Measurements from ENCODE around the gene VGLL4. TPM values are rescaled to one million over a fixed set of nuclear protein-coding genes. Genes with fewer than 3 reads are reported as not detected.

The VGLL4 gene
- total RNA-seq, 1 donor from 2014 or later: 99.4 TPM

- intact Hi-C loops (cut with DNase I): no loop called here
- TF ChIP-seq POLR2A (IDR thresholded peaks at IDR 0.05) (no peak), CTCF (IDR thresholded peaks at IDR 0.05) (no peak), POLR2AphosphoS5 (IDR thresholded peaks at IDR 0.05; ENCODE audit: insufficient read depth in 1 of 2, low read depth in 1 of 2) (no peak)
- no peaks in the 10 kb centered on the region for H3K9me3 ChIP-seq
Observed at GRCh38 chr3:11547498-11547897, 96.2 kb downstream of the VGLL4 start.

GRCh38 chr3:11546657-11547302, 96.9 kb downstream of the VGLL4 start:
- no peak overlapping the region for H3K4me3 ChIP-seq
- H3K4me1 ChIP-seq: peaks cover 44% of the 10 kb centered on the region
- H3K27me3 ChIP-seq: no peaks in the 10 kb centered on the region
- TF ChIP-seq POLR2AphosphoS5 (IDR thresholded peaks at IDR 0.05; ENCODE audit: insufficient read depth in 1 of 2, low read depth in 1 of 2): no peak
- no peak for DNase-seq (ENCODE audit: extremely low spot score in 2 of 2)
- intact Hi-C loops (cut with DNase I): no loop called here
- no peak overlapping the region for H3K27ac ChIP-seq
- H3K36me3 ChIP-seq: no peaks in the 10 kb centered on the region
- no peaks in the 10 kb centered on the region for H3K9me3 ChIP-seq

More at GRCh38 chr3:11547498-11547897, 96.2 kb downstream of the VGLL4 start:
- no peaks in the 10 kb centered on the region for H3K27me3 ChIP-seq
- H3K4me1 ChIP-seq: peaks cover 38% of the 10 kb centered on the region
- H3K4me3 ChIP-seq: no peak overlapping the region
- H3K27ac ChIP-seq: no peak overlapping the region
- DNase-seq (ENCODE audit: extremely low spot score in 2 of 2): no peak
- no peaks in the 10 kb centered on the region for H3K36me3 ChIP-seq

- H3K36me3 ChIP-seq: no peaks in the 10 kb centered on the region
- no peaks in the 10 kb centered on the region for H3K9me3 ChIP-seq
- intact Hi-C loops (cut with DNase I): no loop called here
- H3K4me3 ChIP-seq: no peak overlapping the region
- TF ChIP-seq POLR2AphosphoS5 (IDR thresholded peaks at IDR 0.05; ENCODE audit: insufficient read depth in 1 of 2, low read depth in 1 of 2) (peak in 1 of 2 donors; percentile 16), POLR2A (IDR thresholded peaks at IDR 0.05) (no peak), CTCF (IDR thresholded peaks at IDR 0.05) (no peak)
- no peak for DNase-seq (ENCODE audit: extremely low spot score in 2 of 2)
- H3K27me3 ChIP-seq: no peaks in the 10 kb centered on the region
- peaks cover 42% of the 10 kb centered on the region for H3K4me1 ChIP-seq
- peak overlapping the region; percentile 80 for H3K27ac ChIP-seq
Observed at GRCh38 chr3:11545186-11545851, 98.4 kb downstream of the VGLL4 start.

- no peak for DNase-seq (ENCODE audit: extremely low spot score in 2 of 2)
- no peaks in the 10 kb centered on the region for H3K36me3 ChIP-seq
- H3K27me3 ChIP-seq: no peaks in the 10 kb centered on the region
- no peak overlapping the region for H3K4me3 ChIP-seq
- peak overlapping the region; percentile 80 for H3K27ac ChIP-seq
- H3K9me3 ChIP-seq: no peaks in the 10 kb centered on the region
- intact Hi-C loops (cut with DNase I): no loop called here
- peaks cover 42% of the 10 kb centered on the region for H3K4me1 ChIP-seq
- TF ChIP-seq POLR2A (IDR thresholded peaks at IDR 0.05) (no peak), CTCF (IDR thresholded peaks at IDR 0.05) (no peak), POLR2AphosphoS5 (IDR thresholded peaks at IDR 0.05; ENCODE audit: insufficient read depth in 1 of 2, low read depth in 1 of 2) (no peak)
Observed at GRCh38 chr3:11544412-11545181, 99.1 kb downstream of the VGLL4 start.

- peak overlapping the region; percentile 80 for H3K27ac ChIP-seq
- no peaks in the 10 kb centered on the region for H3K36me3 ChIP-seq
- no peak overlapping the region for H3K4me3 ChIP-seq
- no peak for DNase-seq (ENCODE audit: extremely low spot score in 2 of 2)
- no peaks in the 10 kb centered on the region for H3K27me3 ChIP-seq
- intact Hi-C loops (cut with DNase I): no loop called here
- H3K4me1 ChIP-seq: peaks cover 42% of the 10 kb centered on the region
- no peaks in the 10 kb centered on the region for H3K9me3 ChIP-seq
- no peak for TF ChIP-seq POLR2A (IDR thresholded peaks at IDR 0.05)
- TF ChIP-seq POLR2AphosphoS5 (IDR thresholded peaks at IDR 0.05; ENCODE audit: insufficient read depth in 1 of 2, low read depth in 1 of 2): no peak
- TF ChIP-seq CTCF (IDR thresholded peaks at IDR 0.05): no peak
Observed at GRCh38 chr3:11543948-11544387, 99.7 kb downstream of the VGLL4 start.
